ENCODE data around the gene KCNK4. TPM values are rescaled to one million over a fixed set of nuclear protein-coding genes. Genes with fewer than 3 reads are reported as not detected.

Gene KCNK4
- total RNA-seq, 1 donor from 2014 or later, result 0.52 TPM

- Histone ChIP-seq H3K4me2 (ENCODE audit: low read length) (peak overlapping the region; percentile 36), H4K20me1 (ENCODE audit: insufficient read depth, low read length) (peaks cover 34% of the 10 kb centered on the region), H3K9me3 (ENCODE audit: insufficient read depth, low read depth, low read length) (no peaks in the 10 kb centered on the region), H3K4me1 (ENCODE audit: insufficient read depth, low read length) (peaks cover 19% of the 10 kb centered on the region), H3K27me3 (ENCODE audit: insufficient read depth, low read length) (no peaks in the 10 kb centered on the region), H3K79me2 (ENCODE audit: insufficient read depth, low read length) (no peaks in the 10 kb centered on the region), H3K9ac (ENCODE audit: low read length) (peak overlapping the region; percentile 47), H2AFZ (ENCODE audit: low read depth, low read length) (no peak overlapping the region), H3K4me3 (ENCODE audit: insufficient read depth, low read depth, low read length) (no peak overlapping the region), H3K36me3 (ENCODE audit: insufficient read depth, low read length) (peaks cover 21% of the 10 kb centered on the region), H3K27ac (ENCODE audit: low read depth, low read length) (peak overlapping the region; percentile 34)
- H3K4me1 Mint-ChIP-seq (ENCODE audit: low read depth, unreplicated experiment), result peaks cover 11% of the 10 kb centered on the region
- no peak for FAIRE-seq
- peaks cover 28% of the 10 kb centered on the region for H3K36me3 Mint-ChIP-seq (ENCODE audit: low read depth, unreplicated experiment)
- peak overlapping the region; percentile 91 for H3K27ac Mint-ChIP-seq (ENCODE audit: unreplicated experiment)
- DNase-seq (ENCODE audit: low read depth), result no peak
- peaks cover 2% of the 10 kb centered on the region for H3K9me3 Mint-ChIP-seq (ENCODE audit: unreplicated experiment)
- H3K4me3 Mint-ChIP-seq (ENCODE audit: unreplicated experiment), result no peak overlapping the region
- H3K27me3 Mint-ChIP-seq (ENCODE audit: low read depth, unreplicated experiment), result no peaks in the 10 kb centered on the region
- TF ChIP-seq EZH2 (IDR thresholded peaks at IDR 0.05; ENCODE audit: insufficient read depth, low read length), result no peak
- TF ChIP-seq, protein P1, sequence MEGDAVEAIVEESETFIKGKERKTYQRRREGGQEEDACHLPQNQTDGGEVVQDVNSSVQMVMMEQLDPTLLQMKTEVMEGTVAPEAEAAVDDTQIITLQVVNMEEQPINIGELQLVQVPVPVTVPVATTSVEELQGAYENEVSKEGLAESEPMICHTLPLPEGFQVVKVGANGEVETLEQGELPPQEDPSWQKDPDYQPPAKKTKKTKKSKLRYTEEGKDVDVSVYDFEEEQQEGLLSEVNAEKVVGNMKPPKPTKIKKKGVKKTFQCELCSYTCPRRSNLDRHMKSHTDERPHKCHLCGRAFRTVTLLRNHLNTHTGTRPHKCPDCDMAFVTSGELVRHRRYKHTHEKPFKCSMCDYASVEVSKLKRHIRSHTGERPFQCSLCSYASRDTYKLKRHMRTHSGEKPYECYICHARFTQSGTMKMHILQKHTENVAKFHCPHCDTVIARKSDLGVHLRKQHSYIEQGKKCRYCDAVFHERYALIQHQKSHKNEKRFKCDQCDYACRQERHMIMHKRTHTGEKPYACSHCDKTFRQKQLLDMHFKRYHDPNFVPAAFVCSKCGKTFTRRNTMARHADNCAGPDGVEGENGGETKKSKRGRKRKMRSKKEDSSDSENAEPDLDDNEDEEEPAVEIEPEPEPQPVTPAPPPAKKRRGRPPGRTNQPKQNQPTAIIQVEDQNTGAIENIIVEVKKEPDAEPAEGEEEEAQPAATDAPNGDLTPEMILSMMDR (IDR thresholded peaks at IDR 0.05; ENCODE audit: insufficient read depth, low read depth, low read length), result no peak
Measured at GRCh38 chr11:64262271-64263002, 28.7 kb upstream of the KCNK4 start.

DNA sequence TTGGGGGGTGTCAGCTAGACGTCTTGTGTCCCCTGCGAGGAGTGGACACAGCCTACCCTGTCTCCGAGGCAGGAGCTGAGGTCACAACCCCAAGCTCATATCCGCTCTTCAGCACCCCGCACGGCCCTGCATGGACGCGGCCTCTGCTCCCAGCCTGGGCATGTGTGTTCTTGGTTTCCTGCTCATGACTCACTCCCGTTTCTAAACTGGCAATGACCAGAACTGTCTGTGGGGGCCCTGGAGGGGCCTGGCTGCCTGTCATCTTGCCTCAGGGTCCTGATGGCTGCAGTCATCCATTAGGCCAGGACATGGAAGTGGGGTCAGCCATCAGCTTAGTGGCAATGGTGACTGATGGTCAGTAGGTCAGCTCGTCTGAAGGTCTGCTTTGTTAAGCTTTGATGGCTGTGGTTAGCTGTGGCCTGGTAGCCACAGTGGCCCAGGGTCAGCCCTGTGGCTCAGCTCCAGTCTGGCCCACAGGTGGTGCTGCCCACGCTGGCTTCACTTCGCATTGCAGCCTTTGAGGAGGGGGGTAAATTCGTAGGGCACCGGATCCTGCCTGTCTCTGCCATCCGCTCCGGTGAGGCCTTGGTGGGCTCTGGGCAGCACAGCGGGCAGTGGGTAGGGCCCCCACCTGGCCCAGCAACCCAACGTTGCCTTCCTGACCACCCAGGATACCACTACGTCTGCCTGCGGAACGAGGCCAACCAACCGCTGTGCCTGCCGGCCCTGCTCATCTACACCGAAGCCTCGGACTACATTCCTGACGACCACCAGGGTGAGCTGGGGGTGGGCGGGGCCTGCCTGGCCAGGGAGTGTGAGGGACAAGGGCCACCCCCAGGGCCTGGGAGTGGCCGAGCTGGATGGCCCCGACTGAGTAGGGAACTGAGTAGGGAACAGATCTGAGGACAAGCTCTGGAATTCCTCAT is 27.8 kb upstream of the KCNK4 start:
- Histone ChIP-seq H3K79me2 (ENCODE audit: insufficient read depth, low read length) (no peaks in the 10 kb centered on the region), H4K20me1 (ENCODE audit: insufficient read depth, low read length) (peaks cover 34% of the 10 kb centered on the region), H3K4me2 (ENCODE audit: low read length) (peak overlapping the region; percentile 36), H3K27ac (ENCODE audit: low read depth, low read length) (peak overlapping the region; percentile 34), H3K27me3 (ENCODE audit: insufficient read depth, low read length) (no peaks in the 10 kb centered on the region), H3K9ac (ENCODE audit: low read length) (peak overlapping the region; percentile 47), H3K9me3 (ENCODE audit: insufficient read depth, low read depth, low read length) (no peaks in the 10 kb centered on the region), H3K36me3 (ENCODE audit: insufficient read depth, low read length) (peaks cover 20% of the 10 kb centered on the region), H3K4me3 (ENCODE audit: insufficient read depth, low read depth, low read length) (no peak overlapping the region), H3K4me1 (ENCODE audit: insufficient read depth, low read length) (peaks cover 21% of the 10 kb centered on the region), H2AFZ (ENCODE audit: low read depth, low read length) (no peak overlapping the region)
- FAIRE-seq (no peak), DNase-seq (ENCODE audit: low read depth) (peak; percentile 61)
- TF ChIP-seq EZH2 (IDR thresholded peaks at IDR 0.05; ENCODE audit: insufficient read depth, low read length), result no peak
- TF ChIP-seq, protein P1 (IDR thresholded peaks at IDR 0.05; ENCODE audit: insufficient read depth, low read depth, low read length), result no peak
- peak overlapping the region; percentile 91 for H3K27ac Mint-ChIP-seq (ENCODE audit: unreplicated experiment)
- peak overlapping the region; percentile 9 for H3K4me3 Mint-ChIP-seq (ENCODE audit: unreplicated experiment)
- peaks cover 14% of the 10 kb centered on the region for H3K4me1 Mint-ChIP-seq (ENCODE audit: low read depth, unreplicated experiment)
- H3K9me3 Mint-ChIP-seq (ENCODE audit: unreplicated experiment), result peaks cover 2% of the 10 kb centered on the region
- peaks cover 24% of the 10 kb centered on the region for H3K36me3 Mint-ChIP-seq (ENCODE audit: low read depth, unreplicated experiment)
- H3K27me3 Mint-ChIP-seq (ENCODE audit: low read depth, unreplicated experiment), result no peaks in the 10 kb centered on the region

Measured in astrocyte (in vitro differentiated cells and primary cell).